HG03097 (cell line): ENCODE measurements around the gene BCL3.
"Not testable (repeated sequence)": the region's sequence is repeated elsewhere in the genome, so short reads cannot be mapped to it uniquely, and the experiment has no call there.

Experiments
- ATAC-seq: cut with Tn5 transposase; IDR thresholded peaks from one replicate; pipeline ENCODE4 v1.9.1; 2021; ENCODE audit not compliant: unreplicated experiment, low FRiP score

Gene BCL3

DNA sequence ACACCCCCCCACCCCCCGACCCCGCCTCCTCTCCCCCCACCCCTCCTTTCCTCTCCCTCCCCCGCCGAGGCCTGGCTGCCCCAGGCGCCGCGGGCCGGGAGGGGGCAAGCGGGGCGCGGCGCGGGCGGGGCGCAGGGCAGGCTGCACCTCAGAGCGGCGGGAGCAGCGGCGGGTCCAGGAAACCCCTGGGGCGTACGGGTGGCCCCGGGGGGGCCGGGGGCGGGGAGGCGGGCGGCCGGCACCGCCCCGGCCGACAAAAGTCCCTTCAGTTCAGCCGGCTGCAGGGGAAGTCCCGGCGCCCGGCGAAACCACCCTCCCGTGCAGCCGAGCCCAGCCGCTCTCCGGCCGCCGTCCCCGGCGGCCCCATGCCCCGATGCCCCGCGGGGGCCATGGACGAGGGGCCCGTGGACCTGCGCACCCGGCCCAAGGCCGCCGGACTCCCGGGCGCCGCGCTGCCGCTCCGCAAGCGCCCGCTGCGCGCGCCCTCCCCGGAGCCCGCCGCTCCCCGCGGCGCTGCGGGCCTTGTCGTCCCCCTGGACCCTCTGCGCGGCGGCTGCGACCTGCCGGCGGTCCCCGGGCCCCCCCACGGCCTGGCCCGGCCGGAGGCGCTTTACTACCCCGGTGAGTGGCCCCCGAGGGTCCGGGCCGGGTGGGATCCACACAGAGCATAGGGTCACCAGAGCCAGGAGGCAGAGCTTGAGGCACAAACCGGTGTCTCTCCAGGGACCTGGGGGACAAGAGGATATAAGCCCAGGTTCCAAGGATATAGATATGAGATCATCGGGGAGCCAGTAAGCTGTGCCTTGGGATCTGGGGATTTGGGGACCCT, at the start of gene BCL3:
Gene BCL3, plus strand, starts transcription at position 283 of the 829 bp plus-strand sequence. Its CDS starts 83 bp downstream, at position 366.
- no peak for ATAC-seq

GRCh38 chr19:44700547-44700946, 48.0 kb upstream of the BCL3 start:
- no peak for ATAC-seq

DNA sequence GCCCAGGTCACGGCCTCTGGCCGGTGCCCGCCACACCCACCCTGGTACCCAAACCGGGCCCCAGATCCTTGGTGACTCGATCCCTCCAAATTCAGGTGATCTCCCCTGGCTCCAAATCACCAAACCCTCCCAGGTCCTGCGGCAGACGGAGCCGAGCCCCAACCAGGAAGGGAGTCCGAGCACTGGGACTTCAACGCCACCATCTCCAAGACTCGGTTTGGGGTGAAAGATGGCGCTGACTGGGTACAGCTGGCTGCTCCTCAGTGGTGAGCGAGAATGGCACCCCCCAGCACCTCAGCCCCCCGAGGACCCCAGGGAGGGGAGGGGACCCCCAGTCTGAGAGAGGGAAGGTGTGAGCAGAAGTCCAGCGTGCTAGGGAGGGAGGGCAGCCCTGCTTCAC, 47.3 kb upstream of the BCL3 start:
- ATAC-seq = no peak

DNA sequence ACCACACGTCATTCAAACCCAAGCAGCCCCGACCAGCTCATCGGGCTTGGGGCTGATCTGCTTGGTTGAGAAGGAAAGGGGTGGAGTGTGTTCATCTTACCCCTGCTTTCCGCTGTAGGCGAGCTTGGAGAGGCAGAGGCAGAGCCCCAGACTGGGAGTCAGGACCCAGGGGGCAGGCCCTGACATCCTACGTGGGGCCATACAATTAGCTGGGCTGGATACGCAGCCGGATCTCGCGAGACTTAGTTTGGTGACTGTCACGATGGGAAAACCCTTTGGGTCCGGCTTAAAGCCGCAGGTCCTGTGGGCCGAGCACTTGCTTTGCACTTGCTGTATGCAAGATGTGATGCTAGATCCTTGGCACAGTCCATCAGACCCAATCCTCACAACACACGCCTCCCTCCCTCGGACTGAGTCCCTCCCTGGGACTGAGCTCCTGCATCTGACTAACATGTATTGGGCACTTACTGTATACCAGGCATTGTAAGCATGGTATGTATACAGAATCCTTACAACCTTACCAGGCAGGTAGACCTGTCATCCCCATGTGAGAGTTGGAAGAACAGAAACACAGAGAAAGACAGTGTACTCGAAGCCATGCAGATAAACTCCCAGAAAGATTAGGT, 45.8 kb upstream of the BCL3 start:
- no peak for ATAC-seq

DNA sequence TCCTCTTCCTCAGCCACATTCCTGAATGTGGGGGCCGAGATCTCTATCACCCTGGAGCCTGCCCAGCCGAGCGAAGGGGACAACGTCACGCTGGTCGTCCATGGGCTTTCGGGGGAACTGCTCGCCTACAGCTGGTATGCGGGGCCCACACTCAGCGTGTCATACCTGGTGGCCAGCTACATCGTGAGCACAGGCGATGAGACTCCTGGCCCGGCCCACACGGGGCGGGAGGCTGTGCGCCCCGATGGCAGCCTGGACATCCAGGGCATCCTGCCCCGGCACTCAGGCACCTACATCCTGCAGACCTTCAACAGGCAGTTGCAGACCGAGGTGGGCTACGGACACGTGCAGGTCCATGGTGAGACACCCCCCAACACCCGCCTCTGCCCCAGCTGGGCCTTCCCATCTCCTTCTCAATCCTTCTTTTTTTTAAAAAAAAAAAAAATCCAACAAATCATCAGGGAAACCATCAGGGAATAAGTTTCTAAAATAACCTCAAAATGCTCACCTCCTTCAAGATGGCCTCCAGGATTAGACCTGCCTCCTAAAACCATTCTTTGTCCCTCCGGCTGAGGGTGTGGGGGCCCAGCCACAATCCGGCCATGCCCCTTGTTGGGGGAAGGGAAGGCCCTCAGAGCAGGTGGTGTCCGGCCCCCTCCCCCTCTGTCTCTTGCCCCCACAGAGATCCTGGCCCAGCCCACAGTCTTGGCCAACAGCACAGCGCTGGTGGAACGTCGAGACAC, 45.0 kb upstream of the BCL3 start:
- ATAC-seq = no peak

GRCh38 chr19:44704982-44705381, 43.5 kb upstream of the BCL3 start:
- no peak for ATAC-seq

DNA sequence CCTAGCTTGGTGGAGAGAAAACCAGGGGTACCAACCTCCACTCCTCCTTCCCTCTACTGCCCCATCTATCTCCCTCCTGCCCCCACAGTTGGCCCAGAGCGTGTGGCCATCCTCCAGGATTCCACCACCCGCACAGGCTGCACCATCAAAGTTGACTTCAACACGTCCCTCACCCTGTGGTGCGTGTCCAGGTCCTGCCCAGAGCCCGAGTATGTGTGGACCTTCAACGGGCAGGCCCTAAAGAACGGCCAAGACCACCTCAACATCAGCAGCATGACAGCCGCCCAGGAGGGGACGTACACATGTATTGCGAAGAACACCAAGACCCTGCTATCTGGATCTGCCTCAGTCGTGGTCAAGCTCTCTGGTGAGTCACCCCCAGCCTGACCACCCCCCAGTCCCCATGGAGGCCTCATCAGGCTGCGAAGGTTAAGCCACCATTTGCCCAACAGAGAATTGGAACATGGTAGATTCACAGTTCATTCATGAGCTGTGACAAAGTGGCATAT, 43.0 kb upstream of the BCL3 start:
- no peak for ATAC-seq

- ATAC-seq = no peak
Observed at GRCh38 chr19:44706506-44707236, 41.8 kb upstream of the BCL3 start.

DNA sequence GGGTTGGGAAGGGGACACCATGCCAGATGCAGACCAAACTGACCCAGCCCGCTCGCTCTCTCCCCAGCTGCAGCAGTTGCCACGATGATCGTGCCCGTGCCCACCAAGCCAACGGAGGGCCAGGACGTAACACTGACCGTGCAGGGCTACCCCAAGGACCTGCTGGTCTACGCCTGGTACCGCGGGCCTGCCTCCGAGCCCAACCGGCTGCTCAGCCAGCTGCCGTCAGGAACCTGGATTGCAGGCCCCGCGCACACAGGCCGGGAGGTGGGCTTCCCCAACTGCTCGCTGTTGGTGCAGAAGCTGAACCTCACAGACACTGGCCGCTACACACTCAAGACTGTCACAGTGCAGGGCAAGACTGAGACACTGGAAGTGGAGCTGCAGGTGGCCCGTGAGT, 40.7 kb upstream of the BCL3 start:
- ATAC-seq = no peak

DNA sequence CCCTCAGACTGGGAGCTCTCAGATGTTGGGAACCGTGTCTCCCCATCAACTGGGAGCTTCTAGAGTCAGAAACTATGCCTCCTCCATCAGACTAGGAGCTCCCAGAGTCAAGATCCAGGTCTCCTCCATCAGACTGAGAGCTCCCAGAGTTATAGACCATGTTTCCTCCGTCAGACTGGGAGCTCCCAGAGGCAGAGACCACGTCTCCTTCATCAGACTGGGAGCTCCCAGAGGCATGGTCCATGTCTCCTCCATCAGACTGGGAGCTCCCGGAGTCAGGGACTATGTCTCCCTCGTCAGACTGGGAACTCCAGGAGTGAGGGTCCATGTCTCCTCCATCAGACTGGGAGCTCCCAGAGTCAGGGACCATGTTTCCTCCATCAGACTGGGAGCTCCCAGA, 39.6 kb upstream of the BCL3 start:
- ATAC-seq = no peak

GRCh38 chr19:44709434-44710266, 38.9 kb upstream of the BCL3 start:
- not testable (repeated sequence) for ATAC-seq

DNA sequence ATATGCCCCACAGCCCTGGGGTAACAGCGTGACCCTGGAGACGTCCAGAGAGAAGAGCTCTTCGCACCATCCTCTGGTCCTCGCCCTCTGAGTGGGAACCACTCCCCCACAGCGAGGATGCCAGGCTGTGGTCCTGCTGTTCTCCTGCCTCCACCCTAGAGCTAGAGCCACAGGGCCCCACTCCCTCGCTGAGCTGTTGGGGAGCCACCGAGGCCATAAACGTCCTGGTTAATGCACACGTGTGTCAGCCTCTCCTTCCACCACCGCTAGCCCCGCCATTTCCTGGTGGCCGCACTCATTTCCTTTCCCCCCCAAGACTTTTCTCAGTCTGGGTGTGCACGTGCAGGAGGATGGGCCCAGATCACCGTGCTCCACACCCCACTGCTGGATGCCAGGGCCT, 38.0 kb upstream of the BCL3 start:
- ATAC-seq = no peak

GRCh38 chr19:44712864-44713515, 35.5 kb upstream of the BCL3 start:
- ATAC-seq = no peak

- no peak for ATAC-seq
Observed at GRCh38 chr19:44714597-44715169, 33.8 kb upstream of the BCL3 start.

- no peak for ATAC-seq
Observed at GRCh38 chr19:44717603-44718002, 30.9 kb upstream of the BCL3 start.

- no peak for ATAC-seq
Observed at GRCh38 chr19:44718441-44719261, 29.9 kb upstream of the BCL3 start.

DNA sequence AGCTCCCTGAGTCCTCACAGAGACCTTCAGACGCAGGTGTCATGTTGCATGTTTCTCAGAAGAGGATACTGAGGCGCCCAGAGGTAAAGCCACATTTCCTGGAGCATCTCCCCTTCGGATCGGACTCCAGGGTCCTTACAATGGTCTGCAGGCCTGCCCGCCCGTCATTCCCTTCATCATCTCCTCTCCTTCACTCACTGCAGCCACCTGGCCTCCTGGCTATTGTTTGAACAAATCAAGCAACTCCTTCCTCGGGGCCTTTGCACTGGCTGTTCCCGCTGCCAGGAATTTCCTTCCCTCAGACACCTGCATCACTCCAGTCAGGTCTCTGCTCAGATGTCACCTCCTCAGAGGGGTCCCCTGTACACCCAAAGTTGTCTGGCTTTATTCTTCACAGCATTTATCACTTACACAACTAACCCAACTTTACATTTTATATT, 29.2 kb upstream of the BCL3 start:
- no peak for ATAC-seq

- not testable (repeated sequence) for ATAC-seq
Observed at GRCh38 chr19:44720396-44720795, 28.1 kb upstream of the BCL3 start.
